Osteocyte (in vitro differentiated cells): Measurements from ENCODE around the gene FOXL2NB. TPM values are rescaled to one million over a fixed set of nuclear protein-coding genes. Genes with fewer than 3 reads are reported as not detected.
A peak's percentile ranks its signal among the peaks of the same experiment; 100 is the strongest.

ENCODE experiments used
- DNase-seq: peaks from one replicate; pipeline ENCODE4 v3.0.0; 2021; ENCODE audit warnings: mixed read lengths; ENCODE audit not compliant: unreplicated experiment; ENCODE audit errors: extremely low spot score
- H3K27ac Mint-ChIP-seq: one replicate; pipeline ENCODE4 v1.8.0; 2021; ENCODE audit warnings: mild to moderate bottlenecking, mixed read lengths; ENCODE audit not compliant: unreplicated experiment
- H3K27me3 Mint-ChIP-seq: one replicate; pipeline ENCODE4 v1.8.0; 2021; ENCODE audit warnings: mixed read lengths; ENCODE audit not compliant: unreplicated experiment
- H3K36me3 Mint-ChIP-seq: one replicate; pipeline ENCODE4 v1.8.0; 2021; ENCODE audit warnings: mixed read lengths; ENCODE audit not compliant: unreplicated experiment
- H3K4me1 Mint-ChIP-seq: one replicate; pipeline ENCODE4 v1.8.0; 2021; ENCODE audit warnings: mixed read lengths; ENCODE audit not compliant: unreplicated experiment
- H3K4me3 Mint-ChIP-seq: one replicate; pipeline ENCODE4 v1.8.0; 2021; ENCODE audit warnings: mild to moderate bottlenecking, moderate library complexity, mixed read lengths; ENCODE audit not compliant: unreplicated experiment
- H3K9me3 Mint-ChIP-seq: one replicate; pipeline ENCODE4 v1.8.0; 2021; ENCODE audit warnings: mixed read lengths; ENCODE audit not compliant: unreplicated experiment
- CTCF ChIP-seq: fragments of 200-600 bp; sonication (generic); IDR thresholded peaks from 2 replicates; pipeline ENCODE4 v1.5.0; 2021; ENCODE audit warnings: antibody characterized with exemption, mild to moderate bottlenecking, moderate library complexity
- total RNA-seq: library from RNA; stranded (reverse); gene quantifications from 2 replicates; pipeline ENCODE4 v1.2.1, GENCODE V29; 2021

FOXL2NB gene
- total RNA-seq, 1 donor from 2014 or later = 0.21 TPM

GRCh38 chr3:138971766-138972320 is 24.8 kb downstream of the FOXL2NB start:
- Mint-ChIP-seq H3K27me3 (peaks cover 26% of the 10 kb centered on the region), H3K4me1 (no peaks in the 10 kb centered on the region), H3K9me3 (no peaks in the 10 kb centered on the region), H3K36me3 (no peaks in the 10 kb centered on the region), H3K4me3 (no peak overlapping the region), H3K27ac (no peak overlapping the region)
- DNase-seq = peak; percentile 73
- no peak for TF ChIP-seq CTCF

- Mint-ChIP-seq H3K27me3 (peaks cover 31% of the 10 kb centered on the region), H3K36me3 (no peaks in the 10 kb centered on the region), H3K27ac (no peak overlapping the region), H3K4me3 (no peak overlapping the region), H3K9me3 (no peaks in the 10 kb centered on the region), H3K4me1 (no peaks in the 10 kb centered on the region)
- DNase-seq = peak; percentile 73
- TF ChIP-seq CTCF = no peak
These were observed 25.9 kb downstream of the FOXL2NB start for GRCh38 chr3:138972941-138973340.

GRCh38 chr3:138974462-138974861 is 27.4 kb downstream of the FOXL2NB start:
- no peaks in the 10 kb centered on the region for H3K4me1 Mint-ChIP-seq
- no peak overlapping the region for H3K4me3 Mint-ChIP-seq
- no peak for DNase-seq
- no peak for TF ChIP-seq CTCF
- no peak overlapping the region for H3K27ac Mint-ChIP-seq
- H3K36me3 Mint-ChIP-seq = no peaks in the 10 kb centered on the region
- H3K9me3 Mint-ChIP-seq = no peaks in the 10 kb centered on the region
- H3K27me3 Mint-ChIP-seq = peaks cover 29% of the 10 kb centered on the region

- H3K27me3 Mint-ChIP-seq = peaks cover 28% of the 10 kb centered on the region
- DNase-seq = no peak
- H3K4me1 Mint-ChIP-seq = no peaks in the 10 kb centered on the region
- H3K27ac Mint-ChIP-seq = no peak overlapping the region
- TF ChIP-seq CTCF = no peak
- no peaks in the 10 kb centered on the region for H3K9me3 Mint-ChIP-seq
- no peaks in the 10 kb centered on the region for H3K36me3 Mint-ChIP-seq
- no peak overlapping the region for H3K4me3 Mint-ChIP-seq
These were observed 28.3 kb downstream of the FOXL2NB start for GRCh38 chr3:138975351-138975750.

GRCh38 chr3:138976047-138976446 is 29.0 kb downstream of the FOXL2NB start:
- no peak for DNase-seq
- Mint-ChIP-seq H3K4me1 (no peaks in the 10 kb centered on the region), H3K36me3 (no peaks in the 10 kb centered on the region)

More at GRCh38 chr3:138976047-138976446, 29.0 kb downstream of the FOXL2NB start:
- Mint-ChIP-seq H3K27me3 (peaks cover 29% of the 10 kb centered on the region), H3K4me3 (no peak overlapping the region), H3K27ac (no peak overlapping the region), H3K9me3 (no peaks in the 10 kb centered on the region)
- no peak for TF ChIP-seq CTCF
